Fibroblast of villous mesenchyme (primary cell): ENCODE measurements around the gene SNX8. TPM values are rescaled to one million over a fixed set of nuclear protein-coding genes. Genes with fewer than 3 reads are reported as not detected.

Source experiments
- DNase-seq: peaks from one replicate; pipeline ENCODE4 v3.0.0-alpha.2; 2010; ENCODE audit warnings: low read depth
- H3K4me3 ChIP-seq: 2 replicates; pipeline ENCODE4 v1.5.1; 2011; ENCODE audit warnings: low read depth, mild to moderate bottlenecking, low read length
- total RNA-seq: library from RNA; depleted of rRNA; stranded (reverse); fragments of >200 nt; gene quantifications from 2 replicates; pipeline ENCODE4 v1.2.3, GENCODE V29; 2012
- TF ChIP-seq, protein P1 (sequence below): IDR thresholded peaks from 2 replicates; pipeline ENCODE4 v1.5.1; 2012; ENCODE audit warnings: low read depth, mild to moderate bottlenecking, low read length; ENCODE audit not compliant: insufficient read depth

Gene SNX8
- total RNA-seq, 1 donor = 17.7 TPM

DNA sequence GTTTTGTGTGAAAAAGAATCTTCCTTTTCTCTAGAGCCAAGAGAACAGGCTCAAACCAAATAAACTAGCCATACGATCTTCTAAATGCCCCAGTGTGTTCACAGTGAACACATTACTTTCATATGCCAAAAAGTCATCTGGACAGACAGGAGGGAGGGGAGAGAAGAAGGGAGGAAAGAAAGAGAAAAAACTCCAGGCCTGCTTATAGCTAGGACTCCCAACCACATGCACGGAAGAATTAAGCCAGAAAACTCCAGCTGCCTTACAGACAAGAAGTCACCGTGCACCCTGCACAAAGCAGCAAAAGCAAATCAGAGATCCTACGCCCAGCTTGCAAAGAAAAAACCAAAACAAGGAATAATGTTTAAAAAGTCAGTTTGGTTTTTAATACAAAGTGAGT lies 34.3 kb downstream of the SNX8 start:
- peak; percentile 37 for DNase-seq
- TF ChIP-seq, protein P1, sequence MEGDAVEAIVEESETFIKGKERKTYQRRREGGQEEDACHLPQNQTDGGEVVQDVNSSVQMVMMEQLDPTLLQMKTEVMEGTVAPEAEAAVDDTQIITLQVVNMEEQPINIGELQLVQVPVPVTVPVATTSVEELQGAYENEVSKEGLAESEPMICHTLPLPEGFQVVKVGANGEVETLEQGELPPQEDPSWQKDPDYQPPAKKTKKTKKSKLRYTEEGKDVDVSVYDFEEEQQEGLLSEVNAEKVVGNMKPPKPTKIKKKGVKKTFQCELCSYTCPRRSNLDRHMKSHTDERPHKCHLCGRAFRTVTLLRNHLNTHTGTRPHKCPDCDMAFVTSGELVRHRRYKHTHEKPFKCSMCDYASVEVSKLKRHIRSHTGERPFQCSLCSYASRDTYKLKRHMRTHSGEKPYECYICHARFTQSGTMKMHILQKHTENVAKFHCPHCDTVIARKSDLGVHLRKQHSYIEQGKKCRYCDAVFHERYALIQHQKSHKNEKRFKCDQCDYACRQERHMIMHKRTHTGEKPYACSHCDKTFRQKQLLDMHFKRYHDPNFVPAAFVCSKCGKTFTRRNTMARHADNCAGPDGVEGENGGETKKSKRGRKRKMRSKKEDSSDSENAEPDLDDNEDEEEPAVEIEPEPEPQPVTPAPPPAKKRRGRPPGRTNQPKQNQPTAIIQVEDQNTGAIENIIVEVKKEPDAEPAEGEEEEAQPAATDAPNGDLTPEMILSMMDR = no peak

DNA sequence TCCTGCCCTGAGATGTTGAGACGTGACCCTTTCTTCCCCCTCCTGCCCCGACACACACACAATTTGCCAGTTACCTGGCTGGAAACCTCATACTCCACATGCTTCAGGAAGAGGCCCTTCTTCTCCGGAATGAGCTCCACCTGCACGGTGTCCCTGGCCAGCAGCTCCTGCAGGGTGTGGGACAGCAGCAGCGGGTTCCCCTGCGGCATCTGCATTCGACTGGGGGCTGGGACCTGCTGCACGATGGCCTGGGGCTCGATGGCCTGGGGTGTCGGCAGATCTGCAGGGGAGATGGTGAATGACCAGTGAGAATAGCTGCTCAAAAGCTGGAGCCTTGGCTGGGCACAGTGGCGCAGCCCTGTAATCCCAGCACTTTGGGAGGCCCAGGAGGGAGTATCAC lies 36.2 kb downstream of the SNX8 start:
- no peak for DNase-seq
- TF ChIP-seq, protein P1 = no peak
- no peak overlapping the region for H3K4me3 ChIP-seq

More for the DNA sequence above, 34.3 kb downstream of the SNX8 start:
- no peak overlapping the region for H3K4me3 ChIP-seq

DNA sequence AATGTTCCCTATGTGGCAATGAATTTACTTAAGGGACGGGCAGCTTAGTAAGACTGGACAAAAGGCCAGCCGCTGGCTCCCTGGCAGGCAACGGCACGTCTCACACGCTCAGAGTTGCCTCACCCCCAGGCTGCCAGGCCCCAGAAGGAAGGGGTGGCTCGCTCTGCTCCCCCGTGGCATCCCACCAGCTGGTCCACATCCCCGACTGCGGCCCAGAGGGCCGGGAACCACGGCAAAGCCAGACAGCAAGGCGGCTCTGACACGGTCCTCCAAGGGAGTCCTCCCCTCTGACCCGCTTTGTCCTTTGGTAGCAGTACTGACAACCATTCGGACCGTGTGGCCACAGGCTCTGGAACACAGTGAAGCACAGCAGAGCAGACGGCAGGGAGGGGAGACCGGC lies 38.1 kb downstream of the SNX8 start:
- TF ChIP-seq, protein P1 = no peak
- DNase-seq = no peak
- no peak overlapping the region for H3K4me3 ChIP-seq

DNA sequence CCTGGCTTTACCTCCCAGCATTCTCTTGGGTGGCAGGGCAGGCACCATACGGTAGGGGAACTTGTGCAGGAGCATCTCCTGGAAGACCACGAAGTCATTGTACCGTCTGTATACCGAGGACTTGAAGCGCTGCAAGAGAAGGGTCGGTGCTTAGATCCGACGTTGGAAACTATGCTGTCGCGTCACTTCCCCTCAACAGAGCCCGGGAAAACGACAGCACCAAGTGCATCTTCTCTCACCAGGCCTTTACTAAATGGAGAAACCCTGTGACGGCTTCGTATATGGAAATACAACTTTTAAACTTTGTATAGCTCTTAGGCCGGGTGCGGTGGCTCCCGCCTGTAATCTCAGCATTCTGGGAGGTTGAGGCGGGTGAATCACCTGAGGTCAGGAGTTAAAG lies 39.1 kb downstream of the SNX8 start:
- no peak for DNase-seq
- TF ChIP-seq, protein P1 = no peak
- no peak overlapping the region for H3K4me3 ChIP-seq

DNA sequence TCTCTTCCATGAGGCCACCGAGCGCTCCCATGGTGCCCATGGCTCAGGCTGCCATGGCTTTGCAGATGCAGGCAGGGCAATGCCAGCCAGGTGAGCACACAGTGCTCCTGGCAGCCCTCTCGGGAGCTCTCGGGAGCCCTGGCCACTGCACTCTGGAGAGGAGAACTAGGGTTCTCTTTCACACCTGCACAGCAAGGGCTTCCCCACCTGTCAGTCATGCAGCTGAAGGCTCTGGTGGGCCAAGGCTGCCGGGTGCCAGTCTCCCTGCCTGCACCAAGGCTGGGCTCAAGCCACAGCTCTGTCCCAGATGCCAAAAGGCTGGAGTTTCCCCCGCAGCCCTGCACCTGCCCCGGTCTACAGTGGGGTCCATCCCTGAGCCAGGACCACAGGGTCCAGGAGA lies 39.6 kb downstream of the SNX8 start:
- no peak overlapping the region for H3K4me3 ChIP-seq
- no peak for DNase-seq
- TF ChIP-seq, protein P1 = no peak

DNA sequence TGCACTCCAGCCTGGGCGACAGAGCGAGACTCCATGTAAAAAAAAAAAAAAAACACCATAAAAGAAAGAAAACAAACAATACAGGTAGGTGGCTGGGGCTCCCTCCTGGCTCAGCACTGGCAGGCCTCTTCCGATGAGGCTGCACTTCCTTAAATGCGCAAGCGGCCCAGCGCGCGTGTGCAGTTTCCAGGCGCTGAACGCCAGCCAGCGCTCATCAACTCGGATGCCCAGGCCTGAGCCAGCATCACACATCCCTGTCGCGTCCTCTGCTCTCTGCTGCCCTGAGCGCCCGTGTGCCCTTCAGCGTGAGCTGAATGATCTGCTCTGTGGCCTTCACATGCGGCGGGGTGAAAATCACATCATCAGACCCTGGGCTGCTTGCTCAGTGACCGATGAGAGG lies 40.4 kb downstream of the SNX8 start:
- DNase-seq = no peak

DNA sequence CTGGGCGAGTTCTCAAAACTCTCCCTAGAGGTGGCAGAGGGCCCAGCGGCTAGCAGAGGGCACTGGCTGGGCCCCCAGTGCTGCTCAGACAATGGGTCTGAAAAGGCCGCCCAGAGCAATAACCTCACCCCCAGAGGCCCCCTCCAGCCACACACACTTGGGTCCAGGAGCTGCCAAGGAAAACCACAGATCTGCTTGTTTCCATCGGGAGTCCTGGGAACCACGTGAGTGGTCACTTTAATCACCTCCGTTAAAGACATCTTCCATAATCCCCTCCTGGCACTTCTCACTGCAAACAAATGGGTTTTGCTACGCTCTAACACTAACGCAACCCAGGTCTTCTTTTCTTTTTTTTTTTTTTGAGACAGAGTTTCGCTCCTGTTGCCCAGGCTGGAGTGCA lies 42.2 kb downstream of the SNX8 start:
- DNase-seq = no peak
- TF ChIP-seq, protein P1 = no peak
- H3K4me3 ChIP-seq = no peak overlapping the region

More for the DNA sequence above, 40.4 kb downstream of the SNX8 start:
- H3K4me3 ChIP-seq = no peak overlapping the region
- TF ChIP-seq, protein P1 = no peak
